Astrocyte (in vitro differentiated cells and primary cell): ENCODE results near the gene VASN.

Experiments used
- EZH2 ChIP-seq: IDR thresholded peaks from 2 replicates; pipeline ENCODE4 v1.6.1; 2012; ENCODE audit warnings: mild to moderate bottlenecking, low read length, inconsistent platforms; ENCODE audit not compliant: insufficient read depth
- TF ChIP-seq, protein P1 (sequence below): IDR thresholded peaks from 2 replicates; pipeline ENCODE4 v1.5.1; 2011; ENCODE audit warnings: low read depth, mild to moderate bottlenecking, inconsistent platforms, low read length, moderate library complexity; ENCODE audit not compliant: insufficient read depth

DNA sequence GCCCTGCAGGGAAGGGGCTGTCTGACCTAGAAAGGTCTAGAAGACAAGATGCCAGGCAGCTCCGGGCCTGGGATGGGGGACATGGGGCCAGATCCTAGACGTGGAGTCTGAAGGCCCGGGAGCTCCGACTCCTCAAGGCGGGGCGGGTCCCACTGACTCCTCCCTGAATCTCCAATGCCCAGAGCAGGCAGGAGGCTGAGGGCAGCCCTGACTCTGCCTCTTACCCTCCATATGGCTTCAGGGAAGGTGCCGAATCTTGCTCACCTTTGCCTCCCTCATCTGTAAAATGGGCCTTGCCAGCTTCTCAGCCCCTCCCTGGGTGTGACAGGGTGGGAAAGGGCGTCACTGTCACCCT is 14.8 kb downstream of the VASN start:
- TF ChIP-seq EZH2: no peak
- TF ChIP-seq, protein P1, sequence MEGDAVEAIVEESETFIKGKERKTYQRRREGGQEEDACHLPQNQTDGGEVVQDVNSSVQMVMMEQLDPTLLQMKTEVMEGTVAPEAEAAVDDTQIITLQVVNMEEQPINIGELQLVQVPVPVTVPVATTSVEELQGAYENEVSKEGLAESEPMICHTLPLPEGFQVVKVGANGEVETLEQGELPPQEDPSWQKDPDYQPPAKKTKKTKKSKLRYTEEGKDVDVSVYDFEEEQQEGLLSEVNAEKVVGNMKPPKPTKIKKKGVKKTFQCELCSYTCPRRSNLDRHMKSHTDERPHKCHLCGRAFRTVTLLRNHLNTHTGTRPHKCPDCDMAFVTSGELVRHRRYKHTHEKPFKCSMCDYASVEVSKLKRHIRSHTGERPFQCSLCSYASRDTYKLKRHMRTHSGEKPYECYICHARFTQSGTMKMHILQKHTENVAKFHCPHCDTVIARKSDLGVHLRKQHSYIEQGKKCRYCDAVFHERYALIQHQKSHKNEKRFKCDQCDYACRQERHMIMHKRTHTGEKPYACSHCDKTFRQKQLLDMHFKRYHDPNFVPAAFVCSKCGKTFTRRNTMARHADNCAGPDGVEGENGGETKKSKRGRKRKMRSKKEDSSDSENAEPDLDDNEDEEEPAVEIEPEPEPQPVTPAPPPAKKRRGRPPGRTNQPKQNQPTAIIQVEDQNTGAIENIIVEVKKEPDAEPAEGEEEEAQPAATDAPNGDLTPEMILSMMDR: no peak
